GM18873 (cell line): ENCODE results near the gene ATAT1.
A peak's percentile ranks its signal among the peaks of the same experiment; 100 is the strongest.

ENCODE experiments used
- ATAC-seq: cut with Tn5 transposase; IDR thresholded peaks from one replicate; pipeline ENCODE4 v1.9.1; 2021; ENCODE audit warnings: mild to moderate bottlenecking, moderate library complexity, moderate number of reproducible peaks; ENCODE audit not compliant: unreplicated experiment, low FRiP score

The ATAT1 gene

GRCh38 chr6:30682143-30683117 lies 55.8 kb downstream of the ATAT1 start:
- peak; percentile 37 for ATAC-seq

DNA sequence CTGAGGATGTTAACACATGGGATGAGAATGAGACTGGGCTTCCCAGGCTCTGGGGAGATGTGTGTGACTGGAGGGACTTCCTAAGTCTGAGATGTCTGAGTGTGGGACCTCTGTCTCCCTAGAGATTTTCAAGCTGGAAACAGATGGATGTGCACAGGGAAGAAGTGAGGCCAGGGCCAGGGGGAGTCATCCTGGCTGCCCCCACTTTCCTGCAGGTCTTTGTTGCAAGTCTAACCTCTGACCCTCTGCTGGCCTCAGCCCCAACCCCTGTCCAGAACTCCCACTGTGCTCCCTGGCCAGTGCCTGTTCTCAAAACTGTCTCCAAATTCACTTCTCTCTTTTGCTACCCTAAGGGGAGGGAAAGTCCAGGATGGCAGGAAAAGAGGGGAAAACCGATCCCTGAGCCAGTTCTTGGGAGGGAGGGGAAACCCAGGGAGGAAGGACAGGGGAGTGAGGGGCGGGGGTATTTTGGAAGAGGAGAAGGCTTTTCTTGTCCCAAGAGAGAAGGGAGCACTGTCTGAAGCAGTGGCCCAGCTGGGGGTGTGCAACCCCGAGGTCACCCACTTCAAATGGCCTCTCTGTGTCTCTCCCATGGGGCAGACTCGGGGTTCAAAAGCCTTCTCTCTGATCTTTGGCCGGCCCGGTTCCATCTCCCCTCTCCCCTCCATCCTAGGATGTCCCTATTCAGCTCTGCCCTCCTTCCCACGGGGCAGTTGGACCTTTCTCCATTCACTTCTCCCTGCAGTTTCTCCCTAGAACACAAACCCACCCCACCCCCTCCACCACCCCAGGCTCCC lies 56.7 kb downstream of the ATAT1 start:
- no peak for ATAC-seq

DNA sequence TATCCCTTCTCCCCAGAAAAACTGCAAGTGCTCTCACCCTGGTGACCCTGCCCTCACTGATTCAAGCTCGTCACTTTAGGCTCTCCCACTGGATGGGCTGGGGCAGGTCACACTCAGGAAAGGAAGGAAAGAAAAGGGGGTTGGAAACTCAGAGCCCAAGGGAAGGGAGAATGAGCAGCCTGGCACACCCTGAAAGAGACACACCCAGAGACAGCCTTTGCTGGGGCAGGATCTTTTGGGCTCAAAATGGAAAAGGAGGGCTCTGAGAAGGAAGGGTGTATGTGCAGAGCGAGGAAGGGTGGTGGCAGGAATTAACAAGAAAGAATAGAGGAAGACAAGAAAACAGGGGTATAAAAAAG lies 57.3 kb downstream of the ATAT1 start:
- no peak for ATAC-seq

- ATAC-seq, result no peak
Measured at GRCh38 chr6:30684386-30685156, 57.9 kb downstream of the ATAT1 start.

DNA sequence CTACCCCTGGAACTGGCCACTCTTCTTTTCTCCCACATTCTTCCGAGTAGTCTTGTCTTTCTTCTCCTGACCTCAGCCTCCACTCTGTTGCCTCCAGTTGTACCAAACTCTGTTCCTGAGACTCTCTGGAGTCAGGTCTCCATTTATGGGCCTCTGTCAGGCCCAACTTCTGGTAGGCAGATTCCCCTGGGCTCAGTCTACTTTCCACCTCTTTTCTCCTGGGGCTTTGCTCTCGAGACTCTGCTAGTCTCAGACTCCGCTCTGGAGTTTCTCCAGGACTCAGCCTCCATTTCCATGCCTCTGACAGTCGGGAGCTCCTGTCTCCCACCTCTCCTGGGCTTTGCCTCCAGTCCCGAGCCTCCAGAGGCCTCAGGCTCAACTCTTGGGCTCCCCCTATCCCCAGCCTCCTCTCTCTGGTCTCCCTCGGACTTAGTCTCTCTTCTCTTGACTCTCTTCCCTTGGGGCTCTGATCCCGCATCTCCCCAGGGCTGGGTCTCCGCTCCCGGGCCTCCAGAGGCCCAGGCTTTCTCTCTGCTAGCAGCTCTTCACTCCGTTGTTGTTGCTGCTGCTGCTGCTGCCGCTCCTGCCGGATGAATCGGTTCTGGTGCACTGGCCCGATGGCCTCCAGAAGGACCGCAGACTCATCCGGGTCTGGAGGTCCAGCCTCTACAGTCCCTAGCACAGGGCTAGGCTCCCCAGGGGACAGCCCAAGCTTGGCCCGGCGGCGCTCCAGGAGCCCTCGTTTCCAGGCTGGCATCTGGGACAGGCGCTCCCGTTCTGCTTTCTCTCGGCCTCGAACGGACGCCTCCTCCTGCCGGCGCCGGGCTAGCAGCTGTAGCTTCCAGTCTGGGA lies 58.7 kb downstream of the ATAT1 start:
- ATAC-seq, result no peak

GRCh38 chr6:30686009-30686907 lies 59.6 kb downstream of the ATAT1 start, which contains the start of gene PPP1R18:
TSS of gene PPP1R18 (minus strand) at chr6:30686645. CDS start at chr6:30686018, 627 bp downstream.
- ATAC-seq, result no peak

GRCh38 chr6:30686908-30687658 lies 60.4 kb downstream of the ATAT1 start:
- ATAC-seq, result peak; percentile 36

DNA sequence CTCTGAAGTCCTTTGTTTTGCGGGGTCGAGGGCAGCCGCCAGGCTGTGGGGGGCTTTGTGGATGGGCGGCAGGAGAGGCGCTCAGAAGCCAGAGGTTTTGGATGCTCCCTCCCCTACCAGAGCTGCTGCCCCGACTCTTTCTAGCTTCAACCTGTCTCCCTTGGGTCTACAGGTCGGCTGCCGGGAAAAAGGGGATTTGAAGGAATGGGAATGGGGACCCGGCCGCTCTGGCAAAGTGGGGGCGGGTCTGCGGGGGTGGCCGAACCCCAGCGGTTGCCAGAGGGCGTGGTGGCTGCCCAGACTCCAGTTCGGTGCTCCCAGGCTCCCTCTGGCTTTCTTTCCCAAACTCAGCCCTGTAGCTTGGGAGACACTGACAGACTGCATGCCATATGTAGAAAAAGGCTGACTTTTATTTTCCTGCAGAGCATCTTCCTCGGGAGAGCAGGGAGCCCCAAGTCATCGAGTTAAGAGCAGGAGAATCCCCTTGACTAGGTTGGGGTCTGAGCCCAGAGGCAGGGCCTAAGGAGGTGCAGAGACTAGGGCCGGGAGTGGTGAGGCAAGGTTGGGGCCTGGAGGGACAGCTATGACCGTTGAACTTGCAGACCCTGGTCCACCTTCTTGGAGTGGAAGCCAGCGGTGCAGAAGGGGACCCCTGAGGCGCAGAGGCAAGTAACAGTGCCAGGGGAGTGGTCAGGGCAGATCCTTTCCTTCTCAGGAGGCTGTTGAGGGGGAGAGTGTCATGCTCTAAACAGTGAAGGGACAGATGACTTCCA lies 61.2 kb downstream of the ATAT1 start:
- no peak for ATAC-seq

DNA sequence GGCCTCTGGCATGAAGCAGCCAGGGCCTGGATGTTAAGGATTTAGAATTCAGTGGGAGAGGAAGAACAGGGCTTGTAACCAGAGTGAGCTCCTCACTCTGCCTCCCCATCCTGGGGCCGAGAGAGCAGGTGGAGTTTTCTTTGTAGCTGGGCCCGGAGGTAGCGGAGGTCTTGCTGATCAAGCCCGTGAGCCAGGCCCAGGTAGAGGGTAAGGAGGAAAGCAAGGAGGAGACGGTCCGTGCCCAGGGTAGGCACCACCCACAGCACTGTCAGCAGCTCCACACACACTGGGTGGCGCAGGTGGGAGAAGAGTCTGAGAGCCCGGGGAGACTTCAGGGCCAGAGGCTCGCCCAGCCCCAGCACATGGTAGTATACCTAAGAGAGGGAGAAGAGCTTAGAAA lies 61.9 kb downstream of the ATAT1 start:
- no peak for ATAC-seq

GRCh38 chr6:30689022-30689865 lies 62.6 kb downstream of the ATAT1 start:
- ATAC-seq, result no peak

GRCh38 chr6:30689985-30690384 lies 63.3 kb downstream of the ATAT1 start:
- no peak for ATAC-seq

GRCh38 chr6:30690403-30691207 lies 63.9 kb downstream of the ATAT1 start, which contains the start of gene NRM:
TSS of gene NRM (minus strand) at chr6:30690984. CDS start at chr6:30690974, 10 bp downstream.
- ATAC-seq, result no peak

DNA sequence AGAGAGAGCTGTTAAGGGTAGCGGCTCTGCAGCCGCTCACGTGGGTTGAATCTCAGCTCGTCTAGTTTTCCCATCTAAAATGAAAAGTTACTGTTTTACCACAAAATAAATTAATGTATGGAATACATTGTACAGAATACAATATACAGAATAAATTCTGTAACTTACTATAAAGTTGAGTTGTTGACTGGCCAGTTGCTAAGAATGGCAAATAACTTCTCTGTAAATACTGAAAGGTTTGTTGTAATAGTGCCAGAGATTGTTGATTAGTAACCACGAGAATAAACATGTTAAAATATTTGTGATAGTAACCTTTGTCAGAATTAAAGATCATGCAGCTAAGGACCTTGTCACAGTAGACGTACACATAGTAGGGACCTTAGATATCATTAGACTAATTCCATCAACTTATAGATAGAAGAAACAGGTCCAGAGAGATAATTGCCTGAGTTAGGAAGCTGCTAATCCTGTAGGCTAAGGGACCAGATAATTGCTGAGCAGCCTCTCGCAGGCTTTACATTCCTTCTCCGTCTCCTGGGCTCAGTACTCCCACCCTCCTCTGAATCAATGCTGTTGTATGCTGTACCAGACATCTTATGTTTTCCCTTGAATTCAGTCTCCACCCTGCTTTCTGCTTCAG lies 64.7 kb downstream of the ATAT1 start:
- no peak for ATAC-seq
